Kidney (tissue), 14 donors: Measurements from ENCODE around the gene ADAMTS9. TPM values are rescaled to one million over a fixed set of nuclear protein-coding genes. Genes with fewer than 3 reads are reported as not detected.
A peak's percentile ranks its signal among the peaks of the same experiment; 100 is the strongest.

Experiments used
- DNase-seq, 5 donors: peaks; one replicate each; pipeline ENCODE4 v3.0.0-alpha.2; 2013 to 2020
- FAIRE-seq: peaks from 2 replicates; lab custom pipeline; 2012; peaks lifted over from hg19 to GRCh38; lab: Jason Lieb, UNC
- H3K27ac ChIP-seq, 2 donors: one replicate each; pipeline ENCODE4 v1.7.0; 2013; ENCODE audit warnings: low read depth in 2 of 2, low read length in 2 of 2, inconsistent platforms in 1 of 2
- H3K27me3 ChIP-seq: one replicate; pipeline ENCODE4 v1.7.1; 2013; ENCODE audit warnings: low read length, inconsistent platforms; ENCODE audit not compliant: control insufficient read depth, insufficient read depth
- H3K36me3 ChIP-seq, 3 donors: one replicate each; pipeline versions ENCODE4 v1.7.0 to v1.7.1; 2013; ENCODE audit warnings: low read length in 3 of 3, control low read depth in 1 of 3, inconsistent platforms in 1 of 3; ENCODE audit not compliant: insufficient read depth in 3 of 3, control insufficient read depth in 2 of 3
- H3K4me1 ChIP-seq, 3 donors: one replicate each; pipeline versions ENCODE4 v1.7.0 to v1.7.1; 2013; ENCODE audit warnings: low read length in 3 of 3, inconsistent platforms in 1 of 3, low read depth in 1 of 3; ENCODE audit not compliant: control insufficient read depth in 2 of 3, insufficient read depth in 2 of 3
- H3K4me3 ChIP-seq, 3 donors: one replicate each; pipeline versions ENCODE4 v1.7.0 to v1.8.1; 2013; ENCODE audit warnings: low read length in 3 of 3, control low read depth in 1 of 3, inconsistent platforms in 1 of 3
- H3K9ac ChIP-seq, 3 donors: one replicate each; pipeline versions ENCODE4 v1.7.0 to v1.7.1; 2013; ENCODE audit warnings: low read length in 3 of 3, control low read depth in 1 of 3, inconsistent platforms in 1 of 3
- H3K9me3 ChIP-seq, 3 donors: one replicate each; pipeline versions ENCODE4 v1.7.0 to v1.7.1; 2013; ENCODE audit warnings: low read length in 3 of 3, control low read depth in 1 of 3, inconsistent platforms in 1 of 3; ENCODE audit not compliant: control insufficient read depth in 2 of 3, insufficient read depth in 1 of 3
- CTCF ChIP-seq: IDR thresholded peaks from 3 replicates; pipeline ENCODE4 v1.5.1; 2012; ENCODE audit warnings: mild to moderate bottlenecking, moderate library complexity, borderline replicate concordance; ENCODE audit not compliant: insufficient read depth; ENCODE audit errors: extremely low read depth
- intact Hi-C: fragments of 100-400 bp; cut with DNase I; formaldehyde crosslinking; loops from one replicate; pipeline ENCODE4 v1.11.1; 2022
- polyA plus RNA-seq: library from polyadenylated mRNA; stranded (reverse); fragments of 350-450 nt; fragmentation: Illumina TruSeq; extraction: RNeasy Lipid Tissue Mini Kit (QIAGEN cat#74804); gene quantifications from one replicate; pipeline ENCODE4 v1.2.3, GENCODE V29; 2014; ENCODE audit warnings: low read depth, low replicate concordance; ENCODE audit not compliant: insufficient read depth
- total RNA-seq: library from RNA; stranded (reverse); fragmentation: NEBNext Ultra II Directional; extraction: Animal tissue kit (Norgen Biotek cat#: 25700); gene quantifications from one replicate; pipeline ENCODE4 v1.2.1, GENCODE V29; 2021
- donor health status: control.
- donor health status: control.
- donor health status: control.
- donor health status: control.
- donor health status: control.
- donor health status: DM: yes; HTN: yes; CAD: no.
- donor health status: Normal renal cell carcinoma (clear cell type).

The ADAMTS9 gene
- total and polyA plus RNA-seq, 2 donors from 2014 or later: 25.0 to 117 TPM

GRCh38 chr3:64627471-64628321 lies 60.1 kb downstream of the ADAMTS9 start:
- DNase-seq: peak in 4 of 5 donors; percentile 38 to 87 (median 64)
- intact Hi-C loops: no loop called here
- peak; percentile 51 for FAIRE-seq

GRCh38 chr3:64627042-64627441 lies 60.8 kb downstream of the ADAMTS9 start:
- H3K4me3 ChIP-seq: no peak overlapping the region
- intact Hi-C loops: no loop called here
- peaks cover 13 to 28% (median 15%) of the 10 kb centered on the region in 3 donors for H3K36me3 ChIP-seq
- H3K4me1 ChIP-seq: peaks cover 0 to 3% (median 2%) of the 10 kb centered on the region in 3 donors
- no peak overlapping the region for H3K27ac ChIP-seq
- TF ChIP-seq CTCF: no peak
- DNase-seq: no peak
- H3K27me3 ChIP-seq: no peaks in the 10 kb centered on the region
- no peak overlapping the region for H3K9ac ChIP-seq
- H3K9me3 ChIP-seq: no peaks in the 10 kb centered on the region
- FAIRE-seq: no peak

More at GRCh38 chr3:64627471-64628321, 60.1 kb downstream of the ADAMTS9 start:
- H3K27ac ChIP-seq: no peak overlapping the region
- no peaks in the 10 kb centered on the region for H3K27me3 ChIP-seq
- H3K4me3 ChIP-seq: no peak overlapping the region
- no peak for TF ChIP-seq CTCF
- peaks cover 0 to 3% (median 2%) of the 10 kb centered on the region in 3 donors for H3K4me1 ChIP-seq
- H3K36me3 ChIP-seq: peaks cover 11 to 32% (median 13%) of the 10 kb centered on the region in 3 donors
- no peaks in the 10 kb centered on the region for H3K9me3 ChIP-seq
- no peak overlapping the region for H3K9ac ChIP-seq

- no peaks in the 10 kb centered on the region for H3K27me3 ChIP-seq
- no peak overlapping the region for H3K9ac ChIP-seq
- H3K4me1 ChIP-seq: peaks cover 0 to 3% (median 2%) of the 10 kb centered on the region in 3 donors
- TF ChIP-seq CTCF: no peak
- H3K27ac ChIP-seq: no peak overlapping the region
- H3K9me3 ChIP-seq: no peaks in the 10 kb centered on the region
- FAIRE-seq (no peak), DNase-seq (no peak)
- peaks cover 12 to 24% (median 13%) of the 10 kb centered on the region in 3 donors for H3K36me3 ChIP-seq
- intact Hi-C loops: no loop called here
- H3K4me3 ChIP-seq: no peak overlapping the region
Observed at GRCh38 chr3:64625381-64625780, 62.4 kb downstream of the ADAMTS9 start.
